Epithelial cell of proximal tubule (primary cell): ENCODE measurements around the gene SPATA31D4. TPM values are rescaled to one million over a fixed set of nuclear protein-coding genes. Genes with fewer than 3 reads are reported as not detected.

ENCODE experiments used
- DNase-seq: peaks from one replicate; pipeline ENCODE4 v3.0.0-alpha.2; 2011; ENCODE audit warnings: low read depth
- H3K4me3 ChIP-seq: 2 replicates; pipeline ENCODE4 v1.5.1; 2011; ENCODE audit warnings: low read depth, mild to moderate bottlenecking, low read length
- CTCF ChIP-seq: conservative IDR thresholded peaks from 2 replicates; pipeline ENCODE4 v1.5.1; 2012; ENCODE audit warnings: low read depth, mild to moderate bottlenecking, low read length
- total RNA-seq: library from RNA; depleted of rRNA; stranded (reverse); fragments of >200 nt; gene quantifications from 2 replicates; pipeline ENCODE4 v1.2.3, GENCODE V29; 2015

SPATA31D4 gene
- total RNA-seq, 1 donor from 2014 or later, result not detected

GRCh38 chr9:81980568-81980967 is 52.3 kb downstream of the SPATA31D4 start:
- no peak for DNase-seq
- TF ChIP-seq CTCF, result no peak

GRCh38 chr9:81981883-81982282 is 53.7 kb downstream of the SPATA31D4 start:
- no peak for TF ChIP-seq CTCF
- DNase-seq, result no peak
- no peak overlapping the region for H3K4me3 ChIP-seq

More at GRCh38 chr9:81980568-81980967, 52.3 kb downstream of the SPATA31D4 start:
- H3K4me3 ChIP-seq, result no peak overlapping the region

Other genes starting within 250 kb of the SPATA31D4 start
- 90.9 and 124 TPM in 2 replicates for gene TLE1, start 238.9 kb upstream of the SPATA31D4 start, total RNA-seq
- not detected in 2 replicates for gene SPATA31D3, start 15.1 kb downstream of the SPATA31D4 start, total RNA-seq
- not detected in 2 replicates for gene SPATA31D1, start 60.3 kb downstream of the SPATA31D4 start, total RNA-seq